ENCODE data around the gene BCO1.

- TF ChIP-seq CTCF (conservative IDR thresholded peaks at IDR 0.05; ENCODE audit: low read depth, low read length) = no peak
- TF ChIP-seq MAZ (IDR thresholded peaks at IDR 0.05; ENCODE audit: borderline replicate concordance, low read depth, low read length) = no peak
- TF ChIP-seq RCOR1 (IDR thresholded peaks at IDR 0.05; ENCODE audit: insufficient replicate concordance, low read length) = no peak
- TF ChIP-seq SMC3 (IDR thresholded peaks at IDR 0.05; ENCODE audit: low read depth, low read length) = no peak
Measured at GRCh38 chr16:81273223-81273950, 34.9 kb downstream of the BCO1 start.

Measured in IMR-90 (cell line).